ENCODE results near the gene TXNDC11.
A peak's percentile ranks its signal among the peaks of the same experiment; 100 is the strongest.
"Not testable (repeated sequence)": the region's sequence is repeated elsewhere in the genome, so short reads cannot be mapped to it uniquely, and the experiment has no call there.

TXNDC11 gene, protein sequence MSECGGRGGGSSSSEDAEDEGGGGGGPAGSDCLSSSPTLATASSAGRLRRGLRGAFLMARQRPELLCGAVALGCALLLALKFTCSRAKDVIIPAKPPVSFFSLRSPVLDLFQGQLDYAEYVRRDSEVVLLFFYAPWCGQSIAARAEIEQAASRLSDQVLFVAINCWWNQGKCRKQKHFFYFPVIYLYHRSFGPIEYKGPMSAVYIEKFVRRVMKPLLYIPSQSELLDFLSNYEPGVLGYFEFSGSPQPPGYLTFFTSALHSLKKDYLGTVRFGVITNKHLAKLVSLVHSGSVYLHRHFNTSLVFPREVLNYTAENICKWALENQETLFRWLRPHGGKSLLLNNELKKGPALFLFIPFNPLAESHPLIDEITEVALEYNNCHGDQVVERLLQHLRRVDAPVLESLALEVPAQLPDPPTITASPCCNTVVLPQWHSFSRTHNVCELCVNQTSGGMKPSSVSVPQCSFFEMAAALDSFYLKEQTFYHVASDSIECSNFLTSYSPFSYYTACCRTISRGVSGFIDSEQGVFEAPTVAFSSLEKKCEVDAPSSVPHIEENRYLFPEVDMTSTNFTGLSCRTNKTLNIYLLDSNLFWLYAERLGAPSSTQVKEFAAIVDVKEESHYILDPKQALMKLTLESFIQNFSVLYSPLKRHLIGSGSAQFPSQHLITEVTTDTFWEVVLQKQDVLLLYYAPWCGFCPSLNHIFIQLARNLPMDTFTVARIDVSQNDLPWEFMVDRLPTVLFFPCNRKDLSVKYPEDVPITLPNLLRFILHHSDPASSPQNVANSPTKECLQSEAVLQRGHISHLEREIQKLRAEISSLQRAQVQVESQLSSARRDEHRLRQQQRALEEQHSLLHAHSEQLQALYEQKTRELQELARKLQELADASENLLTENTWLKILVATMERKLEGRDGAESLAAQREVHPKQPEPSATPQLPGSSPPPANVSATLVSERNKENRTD

GRCh38 chr16:11742536-11743307 is at the start of gene TXNDC11:
Gene TXNDC11, minus strand, starts transcription at chr16:11742857. Its CDS starts 127 bp downstream, at chr16:11742730.
- H3K36me3 ChIP-seq (ENCODE audit: control insufficient read depth, insufficient read depth, low read length): no peaks in the 10 kb centered on the region
- WGBS (ENCODE audit: insufficient coverage, insufficient read length): no CpG with 5 or more reads among the region's 96 CpGs
- no peaks in the 10 kb centered on the region for H3K27me3 ChIP-seq (ENCODE audit: control insufficient read depth, insufficient read depth, low read length)
- peak within 1 kb of the TSS; percentile 89 for H3K4me3 ChIP-seq (ENCODE audit: low read length)
- no peak within 1 kb of the TSS for H3K27ac ChIP-seq (ENCODE audit: low read length)
- no peaks in the 10 kb centered on the region for H3K4me1 ChIP-seq (ENCODE audit: control insufficient read depth, insufficient read depth, low read length)
- peak; percentile 93 for DNase-seq (ENCODE audit: low read depth, low spot score)
- H3K9me3 ChIP-seq (ENCODE audit: control insufficient read depth, insufficient read depth, low read length): no peaks in the 10 kb centered on the region

- H3K9me3 ChIP-seq (ENCODE audit: control insufficient read depth, insufficient read depth, low read length): no peaks in the 10 kb centered on the region
- WGBS (ENCODE audit: insufficient coverage, insufficient read length): no CpG with 5 or more reads among the region's 8 CpGs
- H3K36me3 ChIP-seq (ENCODE audit: control insufficient read depth, insufficient read depth, low read length): no peaks in the 10 kb centered on the region; the same call in 1 of the 2 replicates
- no peaks in the 10 kb centered on the region for H3K27me3 ChIP-seq (ENCODE audit: control insufficient read depth, insufficient read depth, low read length)
- no peak overlapping the region for H3K27ac ChIP-seq (ENCODE audit: low read length)
- no peak for DNase-seq (ENCODE audit: low read depth, low spot score)
- H3K4me1 ChIP-seq (ENCODE audit: control insufficient read depth, insufficient read depth, low read length): no peaks in the 10 kb centered on the region
- no peak overlapping the region for H3K4me3 ChIP-seq (ENCODE audit: low read length)
These were observed 48.6 kb upstream of the TXNDC11 start for GRCh38 chr16:11791144-11791828.

DNA sequence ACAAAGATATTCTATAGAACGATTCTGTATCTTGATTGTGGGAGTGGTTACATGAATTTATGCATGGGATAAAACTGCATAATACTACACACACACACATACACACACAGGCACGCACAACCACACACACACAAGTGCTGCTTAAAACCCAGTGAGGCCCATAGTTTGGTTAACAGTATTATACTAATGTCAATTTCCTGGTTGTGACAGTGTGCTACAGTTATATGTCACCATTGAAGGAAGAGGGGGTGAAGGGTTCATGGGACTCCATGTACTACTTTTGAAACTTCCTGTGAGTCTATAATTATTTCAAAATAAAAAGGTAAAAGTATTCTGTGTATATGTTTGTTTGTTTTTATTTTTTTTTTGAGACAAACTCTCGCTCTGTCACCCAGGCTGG is 46.3 kb upstream of the TXNDC11 start:
- no CpG with 5 or more reads among the region's 3 CpGs for WGBS (ENCODE audit: insufficient coverage, insufficient read length)
- DNase-seq (ENCODE audit: low read depth, low spot score): no peak

DNA sequence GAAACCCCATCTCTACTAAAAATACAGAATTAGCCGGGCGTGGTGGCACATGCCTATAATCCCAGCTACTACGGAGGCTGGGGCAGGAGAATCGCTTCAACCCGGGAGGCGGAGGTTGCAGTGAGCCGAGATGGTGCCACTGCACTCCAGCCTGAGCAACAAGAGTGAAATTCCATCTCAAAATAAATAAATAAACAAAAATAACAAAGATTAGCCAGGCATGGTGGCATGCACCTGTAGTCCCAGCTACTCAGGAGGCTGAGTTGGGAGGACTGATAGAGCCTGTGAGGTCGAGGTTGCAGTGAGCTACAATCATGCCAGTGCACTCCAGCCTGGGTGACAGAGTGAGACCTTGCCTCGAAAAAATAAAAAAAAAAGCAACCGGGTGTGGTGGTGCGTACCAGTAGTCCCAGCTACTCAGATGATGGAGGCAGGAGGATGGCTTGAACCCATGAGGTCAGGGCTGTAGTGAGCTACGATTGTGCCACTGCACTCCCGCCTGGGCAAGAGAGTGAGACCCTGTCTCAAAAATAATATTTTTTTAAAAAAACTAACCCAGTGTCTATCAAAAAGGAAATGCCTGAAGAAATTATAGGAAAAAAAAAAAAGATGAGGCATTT is 42.4 kb upstream of the TXNDC11 start:
- WGBS (ENCODE audit: insufficient coverage, insufficient read length): no CpG with 5 or more reads among the region's 13 CpGs
- H3K27me3 ChIP-seq (ENCODE audit: control insufficient read depth, insufficient read depth, low read length); H3K4me1 ChIP-seq (ENCODE audit: control insufficient read depth, insufficient read depth, low read length); DNase-seq (ENCODE audit: low read depth, low spot score); H3K4me3 ChIP-seq (ENCODE audit: low read length); H3K36me3 ChIP-seq (ENCODE audit: control insufficient read depth, insufficient read depth, low read length); H3K9me3 ChIP-seq (ENCODE audit: control insufficient read depth, insufficient read depth, low read length); H3K27ac ChIP-seq (ENCODE audit: low read length): not testable (repeated sequence)

More for the DNA sequence above, 46.3 kb upstream of the TXNDC11 start:
- H3K4me1 ChIP-seq (ENCODE audit: control insufficient read depth, insufficient read depth, low read length): no peaks in the 10 kb centered on the region
- H3K27me3 ChIP-seq (ENCODE audit: control insufficient read depth, insufficient read depth, low read length): no peaks in the 10 kb centered on the region
- no peak overlapping the region for H3K4me3 ChIP-seq (ENCODE audit: low read length)
- H3K27ac ChIP-seq (ENCODE audit: low read length): no peak overlapping the region
- no peaks in the 10 kb centered on the region for H3K36me3 ChIP-seq (ENCODE audit: control insufficient read depth, insufficient read depth, low read length)
- H3K9me3 ChIP-seq (ENCODE audit: control insufficient read depth, insufficient read depth, low read length): no peaks in the 10 kb centered on the region

DNA sequence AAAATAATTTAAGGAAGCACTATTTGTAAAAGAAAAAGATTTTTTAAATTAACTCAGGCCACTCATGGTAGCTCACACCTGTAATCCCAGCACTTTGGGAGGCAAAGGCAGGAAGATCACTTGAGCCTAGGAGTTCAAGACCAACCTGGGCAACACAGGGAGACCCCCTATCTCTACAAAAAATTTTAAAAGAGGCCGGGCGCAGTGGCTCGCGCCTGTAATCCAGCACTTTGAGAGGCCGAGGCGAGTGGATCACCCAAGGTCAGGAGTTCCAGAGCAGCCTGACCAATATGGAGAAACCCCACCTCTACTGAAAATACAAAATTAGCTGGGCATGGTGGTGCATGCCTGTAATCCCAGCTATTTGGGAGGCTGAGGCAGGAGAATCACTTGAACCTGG is 41.7 kb upstream of the TXNDC11 start:
- not testable (repeated sequence) for H3K27ac ChIP-seq (ENCODE audit: low read length); H3K27me3 ChIP-seq (ENCODE audit: control insufficient read depth, insufficient read depth, low read length); H3K9me3 ChIP-seq (ENCODE audit: control insufficient read depth, insufficient read depth, low read length); DNase-seq (ENCODE audit: low read depth, low spot score); H3K4me3 ChIP-seq (ENCODE audit: low read length); H3K36me3 ChIP-seq (ENCODE audit: control insufficient read depth, insufficient read depth, low read length); H3K4me1 ChIP-seq (ENCODE audit: control insufficient read depth, insufficient read depth, low read length)
- no CpG with 5 or more reads among the region's 6 CpGs for WGBS (ENCODE audit: insufficient coverage, insufficient read length)

GRCh38 chr16:11784038-11784369 is 41.3 kb upstream of the TXNDC11 start:
- Histone ChIP-seq H3K4me3 (ENCODE audit: low read length) (no peak overlapping the region), H3K9me3 (ENCODE audit: control insufficient read depth, insufficient read depth, low read length) (no peaks in the 10 kb centered on the region), H3K27ac (ENCODE audit: low read length) (no peak overlapping the region), H3K4me1 (ENCODE audit: control insufficient read depth, insufficient read depth, low read length) (no peaks in the 10 kb centered on the region), H3K36me3 (ENCODE audit: control insufficient read depth, insufficient read depth, low read length) (no peaks in the 10 kb centered on the region), H3K27me3 (ENCODE audit: control insufficient read depth, insufficient read depth, low read length) (no peaks in the 10 kb centered on the region)
- no peak for DNase-seq (ENCODE audit: low read depth, low spot score)

DNA sequence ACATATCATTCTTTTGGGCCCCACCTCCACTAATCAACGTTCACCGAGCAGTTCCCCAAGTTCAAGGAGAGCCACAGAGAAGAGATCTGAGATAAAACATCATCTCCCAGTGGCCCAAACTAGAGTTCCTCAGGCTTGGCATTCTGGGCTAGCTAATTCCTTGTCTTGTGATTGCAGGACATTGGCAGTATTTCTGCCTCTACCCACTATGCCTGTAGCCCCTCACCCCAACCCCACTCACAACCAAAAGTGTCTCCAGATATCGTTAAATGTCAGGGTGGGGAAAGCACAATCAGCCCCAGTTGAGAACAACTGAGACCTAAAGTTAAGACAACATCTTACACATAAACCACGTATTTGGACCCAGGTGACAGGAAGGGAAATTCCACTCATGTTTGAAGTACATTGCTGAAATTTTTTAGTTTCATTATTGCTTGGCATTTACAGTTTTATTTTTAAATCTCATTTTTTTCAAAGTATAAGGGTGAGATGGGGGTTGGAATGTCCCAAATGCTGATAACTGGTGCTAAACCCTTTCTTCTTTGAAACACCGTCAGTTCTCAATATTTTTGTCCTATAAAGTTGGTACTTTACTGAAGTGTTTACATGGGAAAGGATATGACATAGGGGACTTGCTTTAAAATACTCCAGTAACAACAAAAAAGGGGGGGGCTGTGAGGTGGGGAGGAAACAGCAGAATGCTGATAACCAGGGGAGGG is 40.8 kb upstream of the TXNDC11 start:
- Histone ChIP-seq H3K27ac (ENCODE audit: low read length) (no peak overlapping the region), H3K9me3 (ENCODE audit: control insufficient read depth, insufficient read depth, low read length) (no peaks in the 10 kb centered on the region), H3K36me3 (ENCODE audit: control insufficient read depth, insufficient read depth, low read length) (no peaks in the 10 kb centered on the region), H3K27me3 (ENCODE audit: control insufficient read depth, insufficient read depth, low read length) (no peaks in the 10 kb centered on the region), H3K4me3 (ENCODE audit: low read length) (no peak overlapping the region), H3K4me1 (ENCODE audit: control insufficient read depth, insufficient read depth, low read length) (no peaks in the 10 kb centered on the region)
- no peak for DNase-seq (ENCODE audit: low read depth, low spot score)
- no CpG with 5 or more reads among the region's 5 CpGs for WGBS (ENCODE audit: insufficient coverage, insufficient read length)

DNA sequence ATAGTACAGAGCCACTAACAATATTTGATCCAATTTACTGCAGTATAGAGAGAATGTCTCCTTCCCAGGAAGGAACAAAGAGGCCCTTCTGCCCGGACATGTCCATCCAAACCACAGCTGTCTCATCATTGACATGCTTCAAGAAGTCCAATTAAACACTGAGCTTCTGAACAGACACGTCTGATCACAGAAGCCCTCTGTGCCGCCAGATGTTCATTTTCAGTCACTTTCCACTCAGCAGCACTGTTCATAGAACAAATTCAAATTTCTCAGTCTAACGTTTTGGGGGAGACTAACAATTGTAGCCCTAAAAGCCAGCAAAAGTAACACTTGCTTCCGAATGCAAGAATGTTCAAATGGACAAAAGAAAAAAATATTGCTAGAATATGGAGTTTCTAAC is 39.1 kb upstream of the TXNDC11 start:
- no peak overlapping the region for H3K27ac ChIP-seq (ENCODE audit: low read length)
- WGBS (ENCODE audit: insufficient coverage, insufficient read length): no CpG with 5 or more reads among the region's 5 CpGs

GRCh38 chr16:11780991-11781680 is 38.5 kb upstream of the TXNDC11 start:
- no peak overlapping the region for H3K4me3 ChIP-seq (ENCODE audit: low read length)
- H3K36me3 ChIP-seq (ENCODE audit: control insufficient read depth, insufficient read depth, low read length): no peaks in the 10 kb centered on the region
- DNase-seq (ENCODE audit: low read depth, low spot score): no peak
- WGBS (ENCODE audit: insufficient coverage, insufficient read length): no CpG with 5 or more reads among the region's 4 CpGs
- H3K27me3 ChIP-seq (ENCODE audit: control insufficient read depth, insufficient read depth, low read length): no peaks in the 10 kb centered on the region
- no peak overlapping the region for H3K27ac ChIP-seq (ENCODE audit: low read length)
- H3K4me1 ChIP-seq (ENCODE audit: control insufficient read depth, insufficient read depth, low read length): no peaks in the 10 kb centered on the region
- H3K9me3 ChIP-seq (ENCODE audit: control insufficient read depth, insufficient read depth, low read length): no peaks in the 10 kb centered on the region

More for the DNA sequence above, 39.1 kb upstream of the TXNDC11 start:
- Histone ChIP-seq H3K36me3 (ENCODE audit: control insufficient read depth, insufficient read depth, low read length) (no peaks in the 10 kb centered on the region), H3K4me3 (ENCODE audit: low read length) (no peak overlapping the region), H3K9me3 (ENCODE audit: control insufficient read depth, insufficient read depth, low read length) (no peaks in the 10 kb centered on the region), H3K4me1 (ENCODE audit: control insufficient read depth, insufficient read depth, low read length) (no peaks in the 10 kb centered on the region), H3K27me3 (ENCODE audit: control insufficient read depth, insufficient read depth, low read length) (no peaks in the 10 kb centered on the region)
- no peak for DNase-seq (ENCODE audit: low read depth, low spot score)

Measured in iPS DF 6.9 (cell line).